RWPE2 (cell line): ENCODE measurements around the gene CHD6.

Source experiments
- ATAC-seq: fragments of 200-7000 bp; cut with Tn5 transposase; 3 replicates; pipeline ENCODE4 v1.9.1; 2021; ENCODE audit warnings: low read depth
- DNase-seq: peaks from one replicate; pipeline ENCODE4 v3.0.0-alpha.2; 2020; ENCODE audit warnings: low spot score
- H3K27ac ChIP-seq: fragments of 450-650 bp; 2 replicates; pipeline ENCODE4 v1.5.1; 2017; ENCODE audit warnings: mild to moderate bottlenecking; ENCODE audit not compliant: poor library complexity, severe bottlenecking
- H3K27me3 ChIP-seq: fragments of 250-450 bp; sonication (Bioruptor Pico); 2 replicates; pipeline ENCODE4 v1.5.1; 2021; ENCODE audit warnings: mild to moderate bottlenecking, moderate library complexity; ENCODE audit not compliant: insufficient read depth, poor library complexity, severe bottlenecking
- H3K36me3 ChIP-seq: fragments of 250-450 bp; sonication (Bioruptor Pico); 2 replicates; pipeline ENCODE4 v1.5.1; 2020; ENCODE audit warnings: low read depth, mild to moderate bottlenecking, moderate library complexity
- H3K4me1 ChIP-seq: fragments of 250-450 bp; sonication (Bioruptor Pico); 2 replicates; pipeline ENCODE4 v1.5.1; 2021; ENCODE audit warnings: mild to moderate bottlenecking, moderate library complexity; ENCODE audit not compliant: insufficient read depth, poor library complexity, severe bottlenecking
- H3K4me3 ChIP-seq: fragments of 250-450 bp; sonication (Bioruptor Pico); 2 replicates; pipeline ENCODE4 v1.5.1; 2021; ENCODE audit warnings: mild to moderate bottlenecking, moderate library complexity; ENCODE audit not compliant: severe bottlenecking
- H3K9me3 ChIP-seq: fragments of 250-450 bp; sonication (Bioruptor Pico); 2 replicates; pipeline ENCODE4 v1.5.1; 2021; ENCODE audit warnings: mild to moderate bottlenecking, moderate library complexity; ENCODE audit not compliant: severe bottlenecking
- TF ChIP-seq, protein P1 (sequence below): fragments of 450-650 bp; IDR thresholded peaks from one replicate; pipeline ENCODE4 v1.5.1; 2017; ENCODE audit warnings: mild to moderate bottlenecking, moderate library complexity; ENCODE audit not compliant: poor library complexity, severe bottlenecking

The CHD6 gene

GRCh38 chr20:41534842-41535241 lies 83.3 kb downstream of the CHD6 start:
- no peak overlapping the region for H3K4me3 ChIP-seq
- ATAC-seq (peak; percentile 34; the same call in 1 of the 3 replicates), DNase-seq (no peak)
- TF ChIP-seq, protein P1, sequence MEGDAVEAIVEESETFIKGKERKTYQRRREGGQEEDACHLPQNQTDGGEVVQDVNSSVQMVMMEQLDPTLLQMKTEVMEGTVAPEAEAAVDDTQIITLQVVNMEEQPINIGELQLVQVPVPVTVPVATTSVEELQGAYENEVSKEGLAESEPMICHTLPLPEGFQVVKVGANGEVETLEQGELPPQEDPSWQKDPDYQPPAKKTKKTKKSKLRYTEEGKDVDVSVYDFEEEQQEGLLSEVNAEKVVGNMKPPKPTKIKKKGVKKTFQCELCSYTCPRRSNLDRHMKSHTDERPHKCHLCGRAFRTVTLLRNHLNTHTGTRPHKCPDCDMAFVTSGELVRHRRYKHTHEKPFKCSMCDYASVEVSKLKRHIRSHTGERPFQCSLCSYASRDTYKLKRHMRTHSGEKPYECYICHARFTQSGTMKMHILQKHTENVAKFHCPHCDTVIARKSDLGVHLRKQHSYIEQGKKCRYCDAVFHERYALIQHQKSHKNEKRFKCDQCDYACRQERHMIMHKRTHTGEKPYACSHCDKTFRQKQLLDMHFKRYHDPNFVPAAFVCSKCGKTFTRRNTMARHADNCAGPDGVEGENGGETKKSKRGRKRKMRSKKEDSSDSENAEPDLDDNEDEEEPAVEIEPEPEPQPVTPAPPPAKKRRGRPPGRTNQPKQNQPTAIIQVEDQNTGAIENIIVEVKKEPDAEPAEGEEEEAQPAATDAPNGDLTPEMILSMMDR = no peak
- H3K9me3 ChIP-seq = peaks cover 4% of the 10 kb centered on the region
- H3K4me1 ChIP-seq = no peaks in the 10 kb centered on the region
- H3K27ac ChIP-seq = no peak overlapping the region
- peaks cover 23% of the 10 kb centered on the region for H3K36me3 ChIP-seq
- H3K27me3 ChIP-seq = no peaks in the 10 kb centered on the region

- H3K9me3 ChIP-seq = peaks cover 4% of the 10 kb centered on the region
- peaks cover 23% of the 10 kb centered on the region for H3K36me3 ChIP-seq
- H3K4me3 ChIP-seq = no peak overlapping the region
- DNase-seq (no peak), ATAC-seq (no peak)
- no peak overlapping the region for H3K27ac ChIP-seq
- no peaks in the 10 kb centered on the region for H3K4me1 ChIP-seq
- no peaks in the 10 kb centered on the region for H3K27me3 ChIP-seq
- TF ChIP-seq, protein P1 = no peak
Measured at GRCh38 chr20:41534170-41534569, 84.0 kb downstream of the CHD6 start.

- no peaks in the 10 kb centered on the region for H3K4me1 ChIP-seq
- peaks cover 23% of the 10 kb centered on the region for H3K36me3 ChIP-seq
- H3K9me3 ChIP-seq = peaks cover 4% of the 10 kb centered on the region
- H3K4me3 ChIP-seq = no peak overlapping the region
- no peak for ATAC-seq
- TF ChIP-seq, protein P1 = no peak
- no peaks in the 10 kb centered on the region for H3K27me3 ChIP-seq
- H3K27ac ChIP-seq = no peak overlapping the region
- no peak for DNase-seq
Measured at GRCh38 chr20:41533537-41534136, 84.5 kb downstream of the CHD6 start.

DNA sequence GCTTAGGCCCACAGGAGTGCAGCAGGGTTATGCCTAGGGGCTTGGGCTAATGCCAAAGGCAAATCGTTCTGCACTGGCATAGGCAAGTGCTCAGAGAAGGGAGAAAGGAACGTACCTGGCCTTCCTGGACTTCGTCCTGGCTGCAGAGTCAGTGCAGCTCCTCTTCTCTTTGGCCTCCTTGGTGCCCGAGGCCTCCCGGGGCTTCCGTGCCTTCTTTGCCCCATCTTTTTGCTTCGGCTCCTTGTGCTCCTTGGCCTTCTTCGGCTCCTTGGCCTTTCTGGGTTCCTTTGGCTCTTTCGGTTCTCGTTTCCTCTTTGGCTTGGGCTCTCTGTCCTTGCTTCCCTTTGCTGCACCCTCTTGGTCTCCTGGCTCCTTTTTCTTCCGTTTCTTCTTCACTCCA lies 85.2 kb downstream of the CHD6 start:
- H3K4me3 ChIP-seq = no peak overlapping the region
- ATAC-seq = no peak
- peaks cover 23% of the 10 kb centered on the region for H3K36me3 ChIP-seq
- H3K9me3 ChIP-seq = peaks cover under 1% of the 10 kb centered on the region
- TF ChIP-seq, protein P1 = no peak
- no peak for DNase-seq
- H3K27ac ChIP-seq = no peak overlapping the region
- H3K27me3 ChIP-seq = no peaks in the 10 kb centered on the region
- H3K4me1 ChIP-seq = no peaks in the 10 kb centered on the region

- TF ChIP-seq, protein P1 = no peak
- Histone ChIP-seq H3K27ac (no peak overlapping the region), H3K9me3 (no peaks in the 10 kb centered on the region), H3K36me3 (peaks cover 23% of the 10 kb centered on the region), H3K4me1 (no peaks in the 10 kb centered on the region), H3K27me3 (no peaks in the 10 kb centered on the region), H3K4me3 (no peak overlapping the region)
- no peak for ATAC-seq
- DNase-seq = no peak
Measured at GRCh38 chr20:41531518-41532275, 86.5 kb downstream of the CHD6 start.
